Ovary (tissue), 9 donors: ENCODE data around the gene NEU2. TPM values are rescaled to one million over a fixed set of nuclear protein-coding genes. Genes with fewer than 3 reads are reported as not detected.

Experiments
- DNase-seq, 5 donors: peaks; one replicate each; pipeline ENCODE4 v3.0.0-alpha.2; 2019 to 2020
- H3K27ac ChIP-seq, 2 donors: fragments of 200-600 bp; one replicate each; pipeline versions ENCODE4 v1.5.1 to v1.8.0; 2019 to 2022
- H3K27me3 ChIP-seq: fragments of 200-600 bp; one replicate; pipeline ENCODE4 v1.8.0; 2022
- H3K36me3 ChIP-seq: fragments of 200-600 bp; sonication (generic); one replicate; pipeline ENCODE4 v1.5.1; 2019
- H3K4me1 ChIP-seq: one replicate; pipeline ENCODE4 v1.8.1; 2013; ENCODE audit warnings: mild to moderate bottlenecking, moderate library complexity; ENCODE audit not compliant: insufficient read depth
- H3K4me3 ChIP-seq: fragments of 200-600 bp; sonication (generic); one replicate; pipeline ENCODE4 v1.5.1; 2017
- H3K9me3 ChIP-seq, 2 donors: fragments of 200-600 bp in 1 of 2; sonication (generic) in 1 of 2; one replicate each; pipeline versions ENCODE4 v1.5.1 to v1.8.1; 2013 to 2019; ENCODE audit warnings: mild to moderate bottlenecking in 1 of 2, moderate library complexity in 1 of 2
- EP300 ChIP-seq: sonication (generic); formaldehyde crosslinking; IDR thresholded peaks from one replicate; pipeline ENCODE4 v1.6.1; 2017; ENCODE audit warnings: antibody characterized with exemption
- POLR2A ChIP-seq: fragments of 450-650 bp; IDR thresholded peaks from one replicate; pipeline ENCODE4 v1.6.1; 2017; ENCODE audit warnings: antibody characterized with exemption, mild to moderate bottlenecking, moderate library complexity
- WGBS, 3 donors: extraction: QIAGEN DNeasy Blood & Tissue Kit in 1 of 3; methylation state at CpG; one replicate each; pipeline versions ENCODE4 v1.1.5 to v1.1.7; 2013 to 2017; 5-methylcytosine and 5-hydroxymethylcytosine counted together
- intact Hi-C, 4 donors: fragments of 100-400 bp; cut with DNase I; formaldehyde crosslinking; loops; one replicate each; pipeline versions ENCODE4 v1.11.0 to v1.15.1; 2022 to 2023
- polyA plus RNA-seq, 2 donors: library from polyadenylated mRNA; stranded (reverse); fragments of 200-250 nt in 1 of 2; fragments of 350-450 nt in 1 of 2; fragmentation: Illumina TruSeq in 1 of 2; extraction: RNeasy Lipid Tissue Mini Kit (QIAGEN cat#74804) in 1 of 2; gene quantifications; one replicate each; pipeline ENCODE4 v1.2.3, GENCODE V29; 2013 to 2014
- total RNA-seq, 7 donors: library from RNA; depleted of rRNA in 2 of 7; stranded (reverse); fragments of >200 nt in 2 of 7; fragmentation: NEBNext Ultra II Directional in 3 of 7; extraction: Animal tissue kit (Norgen Biotek cat#: 25700) in 3 of 7; gene quantifications; one replicate each; pipeline versions ENCODE4 v1.1.0 to v1.2.4, GENCODE V29; 2016 to 2023
- TF ChIP-seq, protein P1 (sequence below), 3 donors: fragments of 450-650 bp in 2 of 3; fragments of 200-600 bp in 1 of 3; IDR thresholded peaks; one replicate each; pipeline versions ENCODE4 v1.5.1 to v1.8.0; 2016 to 2022; ENCODE audit warnings: antibody characterized with exemption in 3 of 3, mild to moderate bottlenecking in 1 of 3
- donor health status: DM: no; HTN: no; CAD: no; lungs with moderate emphysema.
- donor health status: DM: no; HTN: no; CAD: no.
- donor health status: Bipolar disorder and iron deficiency.
- donor health status: DM: yes; HTN: yes; CAD: no.
- donor health status: DM: no; HTN: no; CAD: no.
- donor health status: DM: yes; HTN: yes; CAD: no.

The NEU2 gene
- total and polyA plus RNA-seq, 9 donors, result not detected

DNA sequence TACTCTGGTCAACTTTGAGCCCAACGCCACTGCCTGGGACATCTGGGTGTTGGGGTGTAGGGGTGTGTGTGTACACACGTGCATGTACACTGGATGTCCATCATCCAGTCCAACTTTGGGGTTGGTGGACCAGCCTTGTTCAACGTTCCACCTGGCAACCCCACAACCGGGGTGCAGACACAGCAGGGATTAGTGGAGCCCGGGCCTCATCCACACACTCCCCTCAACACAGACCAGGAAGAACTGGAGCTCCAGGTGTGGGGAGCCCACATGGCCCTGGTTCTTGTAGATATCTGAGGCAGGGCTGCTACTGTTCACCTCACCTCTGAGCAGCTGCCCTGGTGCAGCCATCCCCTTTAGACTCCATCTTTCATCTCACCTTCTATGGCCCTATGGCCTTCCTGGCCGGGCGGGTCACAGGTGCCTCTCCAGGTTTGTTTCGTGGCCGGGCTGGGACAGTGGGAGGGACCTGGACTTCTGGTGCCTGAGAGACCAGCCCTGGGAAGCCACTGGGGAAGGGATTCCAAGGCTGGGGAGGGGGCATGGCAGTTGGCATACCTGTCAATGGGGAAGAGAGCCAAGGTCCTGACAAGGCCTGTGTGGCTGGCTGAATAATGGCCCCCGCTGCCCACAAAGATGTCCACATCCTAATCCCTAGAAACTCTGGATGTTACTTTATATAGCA is 7.5 kb downstream of the NEU2 start:
- Histone ChIP-seq H3K4me1 (no peaks in the 10 kb centered on the region), H3K27ac (no peak overlapping the region), H3K36me3 (no peaks in the 10 kb centered on the region), H3K27me3 (no peaks in the 10 kb centered on the region), H3K9me3 (no peaks in the 10 kb centered on the region), H3K4me3 (no peak overlapping the region)
- WGBS, 3 donors, result 89 to 96% (median 92%) methylated on average over 10 of the region's 10 CpGs
- TF ChIP-seq, protein P1, sequence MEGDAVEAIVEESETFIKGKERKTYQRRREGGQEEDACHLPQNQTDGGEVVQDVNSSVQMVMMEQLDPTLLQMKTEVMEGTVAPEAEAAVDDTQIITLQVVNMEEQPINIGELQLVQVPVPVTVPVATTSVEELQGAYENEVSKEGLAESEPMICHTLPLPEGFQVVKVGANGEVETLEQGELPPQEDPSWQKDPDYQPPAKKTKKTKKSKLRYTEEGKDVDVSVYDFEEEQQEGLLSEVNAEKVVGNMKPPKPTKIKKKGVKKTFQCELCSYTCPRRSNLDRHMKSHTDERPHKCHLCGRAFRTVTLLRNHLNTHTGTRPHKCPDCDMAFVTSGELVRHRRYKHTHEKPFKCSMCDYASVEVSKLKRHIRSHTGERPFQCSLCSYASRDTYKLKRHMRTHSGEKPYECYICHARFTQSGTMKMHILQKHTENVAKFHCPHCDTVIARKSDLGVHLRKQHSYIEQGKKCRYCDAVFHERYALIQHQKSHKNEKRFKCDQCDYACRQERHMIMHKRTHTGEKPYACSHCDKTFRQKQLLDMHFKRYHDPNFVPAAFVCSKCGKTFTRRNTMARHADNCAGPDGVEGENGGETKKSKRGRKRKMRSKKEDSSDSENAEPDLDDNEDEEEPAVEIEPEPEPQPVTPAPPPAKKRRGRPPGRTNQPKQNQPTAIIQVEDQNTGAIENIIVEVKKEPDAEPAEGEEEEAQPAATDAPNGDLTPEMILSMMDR (IDR thresholded peaks at IDR 0.05), result no peak
- TF ChIP-seq POLR2A, result no peak
- TF ChIP-seq EP300, result no peak
- DNase-seq, result no peak
- intact Hi-C loops, result no loop called here

DNA sequence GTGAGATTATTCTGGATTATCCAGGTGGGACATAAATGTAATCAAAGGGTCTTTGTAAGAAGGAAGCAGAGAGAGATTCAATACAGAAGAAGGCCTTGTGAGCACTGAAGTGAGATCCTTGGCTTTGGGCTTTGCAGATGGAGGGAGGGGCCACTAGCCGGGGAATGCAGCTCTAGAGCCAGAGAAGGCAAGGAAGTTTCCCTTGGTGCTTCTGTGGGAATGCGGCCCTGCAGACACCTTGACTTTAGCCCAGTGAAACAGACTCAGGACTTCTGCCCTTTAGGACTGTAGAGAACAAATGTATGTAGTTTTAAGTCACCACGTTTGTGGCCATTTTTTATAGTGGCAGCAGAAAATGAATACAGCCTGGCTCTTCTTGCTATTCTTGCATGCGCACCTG is 8.1 kb downstream of the NEU2 start:
- no peaks in the 10 kb centered on the region for H3K27me3 ChIP-seq
- no peak overlapping the region for H3K4me3 ChIP-seq
- intact Hi-C loops, result no loop called here
- DNase-seq, result no peak
- H3K36me3 ChIP-seq, result no peaks in the 10 kb centered on the region
- TF ChIP-seq POLR2A (no peak), EP300 (no peak)
- TF ChIP-seq, protein P1 (IDR thresholded peaks at IDR 0.05), result no peak
- 77 to 84% (median 78%) methylated on average over 4 of the region's 4 CpGs for WGBS, 3 donors
- no peaks in the 10 kb centered on the region for H3K4me1 ChIP-seq
- no peaks in the 10 kb centered on the region for H3K9me3 ChIP-seq
- H3K27ac ChIP-seq, result no peak overlapping the region

DNA sequence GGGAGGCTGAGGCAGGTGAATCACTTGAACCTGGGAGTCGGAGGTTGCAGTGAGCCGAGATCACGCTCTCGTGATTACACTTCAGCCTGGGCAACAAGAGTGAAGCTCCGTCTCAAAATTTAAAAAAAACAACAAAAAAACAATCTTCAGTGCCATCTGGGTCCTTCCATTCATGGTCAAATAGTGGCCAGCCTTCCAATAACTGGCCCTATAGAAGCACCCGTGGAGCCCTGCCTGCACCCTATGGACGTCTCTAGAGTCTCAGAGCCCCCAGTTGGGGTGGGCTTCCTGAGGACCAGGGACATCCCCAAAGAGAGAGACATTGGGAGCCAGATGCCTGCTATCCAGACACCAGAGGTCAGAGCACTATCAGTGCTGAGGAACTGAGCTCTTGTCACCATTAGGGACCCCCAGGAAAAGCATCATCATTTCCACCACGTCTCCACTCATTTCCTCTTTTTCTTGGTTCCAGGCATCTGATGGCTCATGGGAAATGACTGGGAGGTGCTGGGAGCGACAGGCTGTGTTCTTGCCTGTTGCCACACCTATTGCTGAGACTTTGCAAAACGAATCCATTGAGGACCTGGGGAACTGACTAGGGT is 9.4 kb downstream of the NEU2 start:
- no peaks in the 10 kb centered on the region for H3K9me3 ChIP-seq
- DNase-seq, result no peak
- no peaks in the 10 kb centered on the region for H3K4me1 ChIP-seq
- no peak overlapping the region for H3K27ac ChIP-seq
- 75 to 81% (median 76%) methylated on average over 10 of the region's 10 CpGs for WGBS, 3 donors
- intact Hi-C loops, result no loop called here
- no peaks in the 10 kb centered on the region for H3K36me3 ChIP-seq
- H3K4me3 ChIP-seq, result no peak overlapping the region
- no peaks in the 10 kb centered on the region for H3K27me3 ChIP-seq
- TF ChIP-seq EP300 (no peak), POLR2A (no peak)
- TF ChIP-seq, protein P1 (IDR thresholded peaks at IDR 0.05), result no peak

DNA sequence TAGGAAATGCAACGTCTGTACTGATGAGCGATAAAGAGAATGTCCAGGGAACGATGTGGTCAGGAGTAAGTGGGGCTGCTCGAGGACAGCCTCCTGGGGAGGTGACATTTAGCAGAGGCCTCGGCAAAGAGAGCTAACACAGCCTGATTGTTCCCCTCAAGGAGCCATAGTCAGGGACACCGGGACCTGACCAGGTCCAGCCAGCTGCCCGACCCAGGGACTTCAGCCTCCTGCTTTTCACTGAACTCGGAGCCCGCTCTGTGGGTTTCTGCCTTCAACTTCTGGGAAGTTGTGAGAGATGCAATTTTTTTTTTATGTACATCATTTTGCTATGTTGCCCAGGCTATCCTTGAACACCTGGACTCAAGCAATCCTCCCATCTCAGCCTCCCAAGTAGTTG is 10.1 kb downstream of the NEU2 start:
- H3K27me3 ChIP-seq, result no peaks in the 10 kb centered on the region
- H3K4me3 ChIP-seq, result no peak overlapping the region
- no peak for DNase-seq
- TF ChIP-seq POLR2A, result no peak
- TF ChIP-seq EP300, result no peak
- TF ChIP-seq, protein P1 (IDR thresholded peaks at IDR 0.05), result no peak
- no peaks in the 10 kb centered on the region for H3K9me3 ChIP-seq
- WGBS, 3 donors, result 87 to 91% (median 88%) methylated on average over 9 of the region's 9 CpGs
- no peak overlapping the region for H3K27ac ChIP-seq
- H3K36me3 ChIP-seq, result no peaks in the 10 kb centered on the region
- H3K4me1 ChIP-seq, result no peaks in the 10 kb centered on the region
- intact Hi-C loops, result no loop called here
